Body of pancreas (tissue), 4 donors: ENCODE data around the gene PTPRM.

Experiments used
- POLR2A ChIP-seq, 3 donors: fragments of 450-650 bp; IDR thresholded peaks; one replicate each; pipeline ENCODE4 v1.6.1; 2016; ENCODE audit warnings: antibody characterized with exemption in 3 of 3, mild to moderate bottlenecking in 2 of 3
- TF ChIP-seq, protein P1 (sequence below), 7 experiments: fragments of 450-650 bp in 4 of 7; fragments of 200-600 bp in 3 of 7; sonication (generic) in 3 of 7; IDR thresholded peaks; one replicate each; pipeline ENCODE4 v1.5.1; 2016 to 2019; ENCODE audit warnings: antibody characterized with exemption in 7 of 7

- TF ChIP-seq, protein P1, sequence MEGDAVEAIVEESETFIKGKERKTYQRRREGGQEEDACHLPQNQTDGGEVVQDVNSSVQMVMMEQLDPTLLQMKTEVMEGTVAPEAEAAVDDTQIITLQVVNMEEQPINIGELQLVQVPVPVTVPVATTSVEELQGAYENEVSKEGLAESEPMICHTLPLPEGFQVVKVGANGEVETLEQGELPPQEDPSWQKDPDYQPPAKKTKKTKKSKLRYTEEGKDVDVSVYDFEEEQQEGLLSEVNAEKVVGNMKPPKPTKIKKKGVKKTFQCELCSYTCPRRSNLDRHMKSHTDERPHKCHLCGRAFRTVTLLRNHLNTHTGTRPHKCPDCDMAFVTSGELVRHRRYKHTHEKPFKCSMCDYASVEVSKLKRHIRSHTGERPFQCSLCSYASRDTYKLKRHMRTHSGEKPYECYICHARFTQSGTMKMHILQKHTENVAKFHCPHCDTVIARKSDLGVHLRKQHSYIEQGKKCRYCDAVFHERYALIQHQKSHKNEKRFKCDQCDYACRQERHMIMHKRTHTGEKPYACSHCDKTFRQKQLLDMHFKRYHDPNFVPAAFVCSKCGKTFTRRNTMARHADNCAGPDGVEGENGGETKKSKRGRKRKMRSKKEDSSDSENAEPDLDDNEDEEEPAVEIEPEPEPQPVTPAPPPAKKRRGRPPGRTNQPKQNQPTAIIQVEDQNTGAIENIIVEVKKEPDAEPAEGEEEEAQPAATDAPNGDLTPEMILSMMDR (IDR thresholded peaks at IDR 0.05): no peak
- no peak for TF ChIP-seq POLR2A (IDR thresholded peaks at IDR 0.05)
These were observed 584.1 kb downstream of the PTPRM start for GRCh38 chr18:8151181-8151580.
